Thyroid gland (tissue), 4 donors: ENCODE data around the gene TLCD1.

Experiments used
- CTCF ChIP-seq, 6 experiments: fragments of 200-600 bp in 3 of 6; fragments of 450-650 bp in 3 of 6; sonication (generic) in 3 of 6; IDR thresholded peaks; one replicate each; pipeline ENCODE4 v1.5.1; 2016 to 2019; ENCODE audit warnings: antibody characterized with exemption in 6 of 6, mild to moderate bottlenecking in 2 of 6, inconsistent platforms in 1 of 6, moderate library complexity in 1 of 6
- POLR2A ChIP-seq, 2 donors: fragments of 450-650 bp; IDR thresholded peaks; one replicate each; pipeline ENCODE4 v1.6.1; 2017; ENCODE audit warnings: antibody characterized with exemption in 2 of 2, mild to moderate bottlenecking in 2 of 2, moderate library complexity in 1 of 2

GRCh38 chr17:28726627-28727491, 826 bp upstream of the TLCD1 start:
- peak in 5 of 6 experiments; percentile 99 to 100 (median 100) for TF ChIP-seq CTCF (IDR thresholded peaks at IDR 0.05)
- TF ChIP-seq POLR2A (IDR thresholded peaks at IDR 0.05): peak in 1 of 2 donors; percentile 20
